ENCODE data around the gene PREX1. TPM values are rescaled to one million over a fixed set of nuclear protein-coding genes. Genes with fewer than 3 reads are reported as not detected.

The PREX1 gene
- total and polyA plus RNA-seq, 12 donors: 10.1 to 85.1 (median 42.9) TPM

- Histone ChIP-seq H3K4me3 (no peak overlapping the region), H3K9me3 (replicated peaks in 1 of 3) (no peaks in the 10 kb centered on the region), H3K4me1 (replicated peaks in 1 of 2) (peaks cover 3 to 23% of the 10 kb centered on the region in 2 donors), H3K27ac (no peak overlapping the region), H3K36me3 (replicated peaks in 1 of 2) (peaks cover 0 to 33% of the 10 kb centered on the region in 2 donors), H3K27me3 (no peaks in the 10 kb centered on the region)
- TF ChIP-seq CTCF (IDR thresholded peaks at IDR 0.05) (no peak), POLR2A (IDR thresholded peaks at IDR 0.05) (no peak)
- intact Hi-C loops (cut with DNase I): loop anchor here in 1 of 2 donors (5.0 kb wide), 1 partner anchor 962 kb away; no protein-coding TSS in a partner anchor
- no peak for DNase-seq
- WGBS, 4 donors: 85 to 88% (median 86%) methylated on average over 22 to 23 of the region's 23 CpGs
Observed at GRCh38 chr20:48624315-48625020, 203.3 kb downstream of the PREX1 start.

- H3K4me1 ChIP-seq (replicated peaks in 1 of 2): peaks cover 3 to 23% of the 10 kb centered on the region in 2 donors
- peaks cover 0 to 27% of the 10 kb centered on the region in 2 donors for H3K36me3 ChIP-seq (replicated peaks in 1 of 2)
- WGBS, 4 donors: 91 to 95% (median 92%) methylated on average over 15 of the region's 15 CpGs
- no peaks in the 10 kb centered on the region for H3K9me3 ChIP-seq (replicated peaks in 1 of 3)
- H3K4me3 ChIP-seq: no peak overlapping the region
- DNase-seq: no peak
- no peaks in the 10 kb centered on the region for H3K27me3 ChIP-seq
- no peak overlapping the region for H3K27ac ChIP-seq
- intact Hi-C loops (cut with DNase I): loop anchor here in 1 of 2 donors (5.0 kb wide), 1 partner anchor 962 kb away; no protein-coding TSS in a partner anchor
- TF ChIP-seq POLR2A (IDR thresholded peaks at IDR 0.05): no peak
Observed at GRCh38 chr20:48623906-48624265, 203.9 kb downstream of the PREX1 start.

- H3K4me3 ChIP-seq: no peak overlapping the region
- 89 to 95% (median 93%) methylated on average over 13 to 16 of the region's 16 CpGs for WGBS, 4 donors
- peaks cover 3 to 23% of the 10 kb centered on the region in 2 donors for H3K4me1 ChIP-seq (replicated peaks in 1 of 2)
- intact Hi-C loops (cut with DNase I): loop anchor here in 1 of 2 donors (5.0 kb wide), 1 partner anchor 961 kb away; no protein-coding TSS in a partner anchor
- H3K27me3 ChIP-seq: no peaks in the 10 kb centered on the region
- DNase-seq: no peak
- H3K9me3 ChIP-seq (replicated peaks in 1 of 3): no peaks in the 10 kb centered on the region
- H3K36me3 ChIP-seq (replicated peaks in 1 of 2): peaks cover 0 to 26% of the 10 kb centered on the region in 2 donors
- TF ChIP-seq POLR2A (IDR thresholded peaks at IDR 0.05) (no peak), CTCF (IDR thresholded peaks at IDR 0.05) (no peak)
- H3K27ac ChIP-seq: no peak overlapping the region
Observed at GRCh38 chr20:48623176-48623905, 204.5 kb downstream of the PREX1 start.

GRCh38 chr20:48622421-48622820, 205.4 kb downstream of the PREX1 start:
- no peak for TF ChIP-seq POLR2A (IDR thresholded peaks at IDR 0.05)
- no peak for TF ChIP-seq CTCF (IDR thresholded peaks at IDR 0.05)
- no peaks in the 10 kb centered on the region for H3K9me3 ChIP-seq (replicated peaks in 1 of 3)
- no peak for DNase-seq
- peaks cover 0 to 26% of the 10 kb centered on the region in 2 donors for H3K36me3 ChIP-seq (replicated peaks in 1 of 2)
- peaks cover 3 to 23% of the 10 kb centered on the region in 2 donors for H3K4me1 ChIP-seq (replicated peaks in 1 of 2)
- H3K27me3 ChIP-seq: no peaks in the 10 kb centered on the region
- intact Hi-C loops (cut with DNase I): loop anchor here in 1 of 2 donors (5.0 kb wide), 1 partner anchor 960 kb away; no protein-coding TSS in a partner anchor
- no peak overlapping the region for H3K27ac ChIP-seq
- 36 to 68% (median 44%) methylated on average over 9 to 11 of the region's 11 CpGs for WGBS, 4 donors
- H3K4me3 ChIP-seq: no peak overlapping the region

Measured in adrenal gland (tissue), 12 donors.